Measurements from ENCODE around the gene PIAS4. TPM values are rescaled to one million over a fixed set of nuclear protein-coding genes. Genes with fewer than 3 reads are reported as not detected.

PIAS4 gene
- total and polyA plus RNA-seq, 9 of the 15 experiments (the other 6 are each of a cell fraction or from before 2014, with no cell fraction given) = 0.27 to 34.9 (median 14.4) TPM

DNA sequence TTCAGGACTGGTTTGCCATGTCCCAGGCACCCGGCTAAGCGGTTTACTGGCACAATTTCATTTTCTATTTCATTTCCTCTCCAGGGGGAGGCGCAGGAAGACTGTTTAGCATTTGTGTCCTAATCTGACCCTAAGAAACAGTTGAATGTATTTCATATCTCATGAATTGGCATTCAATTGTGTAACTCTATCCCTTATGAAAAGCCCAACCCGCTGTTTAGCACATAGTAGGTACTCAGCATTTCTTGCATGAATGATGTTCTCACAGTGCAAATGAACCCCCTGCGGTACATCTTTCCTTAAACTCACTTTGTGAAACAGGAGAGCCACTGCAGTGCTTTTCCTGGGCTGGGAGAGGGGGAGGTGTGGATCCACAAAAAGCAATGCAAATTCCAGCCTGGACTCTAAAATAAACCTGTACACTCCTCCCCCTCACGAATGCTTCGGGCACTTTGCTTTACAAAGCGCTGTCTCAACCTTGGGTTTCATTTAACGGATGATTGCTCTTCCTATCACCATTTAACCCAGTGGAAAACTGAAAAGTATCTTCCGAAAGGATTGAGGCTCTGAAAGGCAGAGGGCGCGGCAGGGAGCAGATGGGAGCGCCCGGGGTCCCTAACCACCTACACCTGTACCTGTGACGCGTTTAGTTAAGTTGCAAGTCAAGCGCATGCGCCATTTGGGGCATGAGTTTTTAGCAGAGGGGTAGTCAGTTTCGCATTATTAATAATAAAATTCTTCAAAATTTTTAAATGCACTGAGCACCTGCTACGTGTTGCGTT is 21.1 kb upstream of the PIAS4 start (continued):
- TF ChIP-seq MYC (IDR thresholded peaks at IDR 0.05; ENCODE audit: low read depth, low read length) (0 out of 2 replicates have a peak, but pooled peaks have one; percentile 9), MYC (CRISPR knock-in tag; IDR thresholded peaks at IDR 0.05; ENCODE audit: borderline replicate concordance, low read depth) (no peak), SP1 (CRISPR knock-in tag; IDR thresholded peaks at IDR 0.05) (peak; percentile 17; the same call in 1 of the 2 replicates), AFF1 (IDR thresholded peaks at IDR 0.05; ENCODE audit: low read depth in 1 of 2, partially characterized antibody in 2 of 2) (peak in 1 of 2 experiments; percentile 6), ADNP (tag; IDR thresholded peaks at IDR 0.05) (no peak), ZNF717 (CRISPR knock-in tag; IDR thresholded peaks at IDR 0.05) (no peak), ZNF354B (CRISPR knock-in tag; IDR thresholded peaks at IDR 0.05) (no peak), TSHZ1 (CRISPR knock-in tag; IDR thresholded peaks at IDR 0.05) (no peak), ZNF384 (IDR thresholded peaks at IDR 0.05; ENCODE audit: low read depth, low read length) (no peak), JUND (IDR thresholded peaks at IDR 0.05; ENCODE audit: borderline replicate concordance, low read depth, low read length) (0 out of 2 replicates have a peak, but pooled peaks have one; percentile 35), JUND (tag; IDR thresholded peaks at IDR 0.05; ENCODE audit: borderline replicate concordance, low read depth, low read length) (no peak; the same call in 2 of the 3 replicates)
